HFFc6 (cell line): Measurements from ENCODE around the gene BSN. TPM values are rescaled to one million over a fixed set of nuclear protein-coding genes. Genes with fewer than 3 reads are reported as not detected.

Experiments used
- DNase-seq: peaks from one replicate; pipeline ENCODE4 v3.0.0-alpha.2; 2018
- H3K27ac Mint-ChIP-seq: 2 replicates; pipeline ENCODE4 v1.8.0; 2020; ENCODE audit warnings: mild to moderate bottlenecking, mixed read lengths
- H3K27me3 Mint-ChIP-seq: 2 replicates; pipeline ENCODE4 v1.8.0; 2021; ENCODE audit warnings: mild to moderate bottlenecking, moderate library complexity, mixed read lengths; ENCODE audit not compliant: insufficient read depth
- H3K36me3 Mint-ChIP-seq: 2 replicates; pipeline ENCODE4 v1.8.0; 2021; ENCODE audit warnings: low read depth, mixed read lengths
- H3K4me1 Mint-ChIP-seq: 2 replicates; pipeline ENCODE4 v1.8.0; 2020; ENCODE audit warnings: low read depth, mixed read lengths
- H3K4me3 Mint-ChIP-seq: 2 replicates; pipeline ENCODE4 v1.8.0; 2020; ENCODE audit warnings: mild to moderate bottlenecking, moderate library complexity, mixed read lengths
- H3K9me3 Mint-ChIP-seq: 2 replicates; pipeline ENCODE4 v1.8.0; 2020; ENCODE audit warnings: mild to moderate bottlenecking, mixed read lengths
- total RNA-seq, 6 experiments: library from RNA; stranded (reverse); fragmentation: NEBNext Ultra II Directional; extraction: Animal tissue kit (Norgen Biotek cat#: 25700); gene quantifications; 2 replicates in 1 of 6; 3 replicates in 5 of 6; pipeline ENCODE4 v1.2.3, GENCODE V29; 2021
- TF ChIP-seq, protein P1 (sequence below): fragments of 200-600 bp; sonication (generic); IDR thresholded peaks from 2 replicates; pipeline ENCODE4 v1.5.0; 2021; ENCODE audit warnings: antibody characterized with exemption, mild to moderate bottlenecking

BSN gene
- total RNA-seq, 6 experiments from 2014 or later: 0.02 to 0.14 (median 0.06) TPM

DNA sequence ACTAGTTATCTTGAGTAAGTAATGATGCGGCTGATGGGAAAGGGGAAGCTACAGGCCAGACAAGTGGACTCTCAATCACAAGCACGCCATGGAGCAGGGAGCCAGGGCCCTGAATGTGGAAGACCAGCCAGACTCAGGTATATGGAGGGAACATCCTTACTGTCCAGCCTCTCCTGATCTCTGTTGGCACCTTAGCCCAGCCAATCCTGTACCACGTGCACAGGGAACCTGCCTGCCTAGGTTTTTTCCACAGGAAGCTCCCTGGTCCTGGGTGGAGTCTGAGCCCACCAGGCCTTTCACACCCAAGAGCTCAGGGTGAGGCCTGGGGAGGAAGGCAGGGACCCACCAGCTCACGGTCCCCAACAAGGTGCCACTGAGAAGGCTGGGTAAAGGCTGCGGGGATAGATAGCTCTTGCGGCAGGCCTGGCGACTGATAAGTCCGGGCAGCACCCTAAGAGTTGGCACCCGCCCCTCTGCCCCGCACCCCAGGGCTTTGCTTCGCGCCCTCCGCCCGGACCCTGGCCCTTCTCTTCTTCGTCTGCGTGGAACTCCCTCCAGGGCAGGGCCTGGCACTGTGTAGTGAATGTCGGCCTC, 118.9 kb downstream of the BSN start:
- Mint-ChIP-seq H3K27me3 (no peaks in the 10 kb centered on the region), H3K36me3 (peaks cover 8% of the 10 kb centered on the region), H3K9me3 (no peaks in the 10 kb centered on the region), H3K4me1 (peaks cover 27% of the 10 kb centered on the region), H3K27ac (peak overlapping the region; percentile 99), H3K4me3 (peak overlapping the region; percentile 91)
- TF ChIP-seq, protein P1, sequence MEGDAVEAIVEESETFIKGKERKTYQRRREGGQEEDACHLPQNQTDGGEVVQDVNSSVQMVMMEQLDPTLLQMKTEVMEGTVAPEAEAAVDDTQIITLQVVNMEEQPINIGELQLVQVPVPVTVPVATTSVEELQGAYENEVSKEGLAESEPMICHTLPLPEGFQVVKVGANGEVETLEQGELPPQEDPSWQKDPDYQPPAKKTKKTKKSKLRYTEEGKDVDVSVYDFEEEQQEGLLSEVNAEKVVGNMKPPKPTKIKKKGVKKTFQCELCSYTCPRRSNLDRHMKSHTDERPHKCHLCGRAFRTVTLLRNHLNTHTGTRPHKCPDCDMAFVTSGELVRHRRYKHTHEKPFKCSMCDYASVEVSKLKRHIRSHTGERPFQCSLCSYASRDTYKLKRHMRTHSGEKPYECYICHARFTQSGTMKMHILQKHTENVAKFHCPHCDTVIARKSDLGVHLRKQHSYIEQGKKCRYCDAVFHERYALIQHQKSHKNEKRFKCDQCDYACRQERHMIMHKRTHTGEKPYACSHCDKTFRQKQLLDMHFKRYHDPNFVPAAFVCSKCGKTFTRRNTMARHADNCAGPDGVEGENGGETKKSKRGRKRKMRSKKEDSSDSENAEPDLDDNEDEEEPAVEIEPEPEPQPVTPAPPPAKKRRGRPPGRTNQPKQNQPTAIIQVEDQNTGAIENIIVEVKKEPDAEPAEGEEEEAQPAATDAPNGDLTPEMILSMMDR: no peak
- no peak for DNase-seq

DNA sequence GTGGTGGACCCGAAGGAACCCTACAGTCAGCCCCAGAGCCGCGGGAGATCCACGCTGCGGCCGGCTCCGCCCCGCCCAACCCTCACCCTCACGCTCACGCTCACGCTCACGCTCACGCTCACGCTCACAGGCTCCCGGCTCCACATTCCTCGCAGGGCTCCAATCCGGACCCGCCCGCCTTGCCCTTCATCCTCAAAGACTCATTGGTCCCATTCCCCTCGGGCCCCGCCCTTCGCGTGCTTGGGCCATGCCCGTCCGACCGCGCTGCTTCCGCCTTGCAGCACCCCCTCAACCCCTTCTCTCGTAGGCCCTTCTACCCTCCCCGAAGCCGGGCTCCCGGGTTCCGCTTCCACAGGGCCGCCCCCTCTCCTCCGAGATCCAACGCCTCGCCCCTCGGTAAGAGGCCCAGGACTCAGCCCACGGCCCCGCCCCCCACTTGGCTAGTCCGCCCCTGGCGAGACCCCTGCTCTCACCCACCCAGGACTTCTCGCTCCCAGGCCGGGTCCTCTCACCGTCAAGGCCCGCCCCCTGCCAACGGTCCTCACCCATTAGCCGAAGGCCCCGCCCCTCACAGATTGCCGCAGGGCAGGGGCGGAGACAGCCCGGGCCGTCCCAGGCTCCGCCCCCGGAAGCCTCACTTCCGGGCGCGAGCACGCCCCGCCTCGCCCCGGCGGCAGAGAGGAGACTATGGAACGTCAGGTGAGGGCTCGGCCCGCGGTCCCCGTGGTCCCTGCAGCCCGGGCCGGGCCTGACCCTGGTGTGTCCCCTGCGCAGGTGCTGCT, 119.6 kb downstream of the BSN start, which contains the start of gene APEH:
TSS of gene APEH (plus strand) at position 637 of the 782 bp plus-strand sequence. CDS start at position 688, 51 bp downstream.
- peak; percentile 98 for DNase-seq

DNA sequence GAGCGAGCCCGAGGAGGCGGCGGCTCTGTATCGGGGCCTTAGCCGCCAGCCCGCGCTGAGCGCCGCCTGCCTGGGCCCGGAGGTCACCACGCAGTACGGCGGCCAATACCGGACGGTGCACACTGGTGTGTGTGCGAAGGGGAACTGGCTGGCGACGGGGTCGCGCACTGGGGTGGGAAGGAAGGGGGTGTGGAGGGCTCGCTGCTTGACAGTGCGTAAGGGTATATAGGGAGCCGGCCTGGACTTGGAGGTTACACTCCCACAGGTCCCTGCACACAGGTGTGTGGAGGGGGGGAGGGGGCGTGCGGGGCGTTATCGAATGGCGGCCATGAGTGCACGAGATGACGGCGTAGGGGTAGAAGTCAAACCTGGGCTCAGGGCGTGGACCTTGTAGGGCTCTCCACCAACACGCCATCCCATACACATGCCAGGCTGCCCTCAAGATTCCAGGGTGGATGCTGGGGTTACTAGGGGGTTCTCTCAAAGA, 120.3 kb downstream of the BSN start:
- Mint-ChIP-seq H3K4me3 (peak overlapping the region; percentile 91), H3K27me3 (no peaks in the 10 kb centered on the region; the same call in 1 of the 2 replicates), H3K36me3 (peaks cover 11% of the 10 kb centered on the region), H3K27ac (peak overlapping the region; percentile 99), H3K4me1 (peaks cover 22% of the 10 kb centered on the region), H3K9me3 (no peaks in the 10 kb centered on the region)
- no peak for DNase-seq
- TF ChIP-seq, protein P1: peak; percentile 18; the same call in 1 of the 2 replicates

More for the DNA sequence above, 119.6 kb downstream of the BSN start, which contains the start of gene APEH:
- H3K9me3 Mint-ChIP-seq: no peaks in the 10 kb centered on the region
- peak within 1 kb of the TSS; percentile 91 for H3K4me3 Mint-ChIP-seq
- peak within 1 kb of the TSS; percentile 99 for H3K27ac Mint-ChIP-seq
- peaks cover 11% of the 10 kb centered on the region for H3K36me3 Mint-ChIP-seq
- peaks cover 25% of the 10 kb centered on the region for H3K4me1 Mint-ChIP-seq
- TF ChIP-seq, protein P1: no peak
- no peaks in the 10 kb centered on the region; the same call in 1 of the 2 replicates for H3K27me3 Mint-ChIP-seq

DNA sequence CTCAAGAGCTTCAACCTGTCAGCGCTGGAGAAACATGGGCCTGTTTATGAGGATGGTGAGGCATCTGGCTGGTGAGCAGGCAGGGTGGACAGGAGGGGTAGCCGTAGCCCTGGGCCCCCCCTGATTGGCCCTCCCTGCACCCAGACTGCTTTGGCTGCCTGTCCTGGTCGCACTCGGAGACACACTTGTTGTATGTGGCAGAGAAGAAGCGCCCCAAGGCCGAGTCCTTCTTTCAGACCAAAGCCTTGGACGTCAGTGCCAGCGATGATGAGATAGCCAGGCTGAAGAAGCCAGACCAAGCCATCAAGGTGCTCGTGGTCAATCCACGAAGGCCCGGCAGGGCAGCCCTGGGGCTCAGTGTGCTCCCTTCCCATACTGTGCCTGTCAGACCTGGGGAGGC, 121.6 kb downstream of the BSN start:
- peaks cover 22% of the 10 kb centered on the region for H3K4me1 Mint-ChIP-seq
- peaks cover 2% of the 10 kb centered on the region; the same call in 1 of the 2 replicates for H3K27me3 Mint-ChIP-seq
- no peaks in the 10 kb centered on the region for H3K9me3 Mint-ChIP-seq
- DNase-seq: no peak
- no peak overlapping the region for H3K27ac Mint-ChIP-seq
- no peak overlapping the region for H3K4me3 Mint-ChIP-seq
- H3K36me3 Mint-ChIP-seq: peaks cover 11% of the 10 kb centered on the region
- TF ChIP-seq, protein P1: no peak

DNA sequence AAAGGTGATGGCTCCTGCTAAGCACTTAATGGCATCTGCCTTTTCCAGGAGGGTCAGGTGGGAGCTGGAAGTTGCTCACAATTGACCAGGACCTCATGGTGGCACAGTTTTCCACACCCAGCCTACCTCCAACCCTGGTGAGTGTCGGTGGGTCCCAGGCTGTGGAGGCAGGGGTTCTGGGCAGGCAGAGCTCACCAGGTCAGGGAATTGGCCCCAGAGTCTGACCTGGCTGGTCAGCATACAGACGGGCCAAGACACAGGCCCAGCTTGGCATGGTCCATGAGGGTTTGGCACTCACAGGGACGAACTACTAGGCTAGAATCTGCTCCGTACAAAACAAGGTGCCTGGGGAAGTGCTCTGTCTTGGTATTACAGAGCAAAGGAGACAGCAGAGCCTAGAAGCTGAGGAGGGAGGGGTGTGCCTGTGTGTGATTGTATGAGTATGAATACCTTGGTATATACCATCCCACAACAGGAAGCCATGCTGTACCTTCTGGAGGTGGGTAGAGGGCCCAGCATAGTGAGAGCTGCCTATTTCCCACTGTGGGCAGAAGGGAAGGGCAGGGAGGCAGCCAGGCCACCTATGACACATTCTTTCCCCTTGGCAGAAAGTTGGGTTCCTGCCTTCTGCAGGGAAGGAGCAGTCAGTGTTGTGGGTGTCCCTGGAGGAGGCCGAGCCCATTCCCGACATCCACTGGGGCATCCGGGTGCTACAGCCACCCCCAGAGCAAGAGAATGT, 126.4 kb downstream of the BSN start:
- Mint-ChIP-seq H3K36me3 (peaks cover 16% of the 10 kb centered on the region), H3K27ac (no peak overlapping the region), H3K27me3 (peaks cover 2% of the 10 kb centered on the region; the same call in 1 of the 2 replicates), H3K9me3 (no peaks in the 10 kb centered on the region), H3K4me3 (no peak overlapping the region), H3K4me1 (no peaks in the 10 kb centered on the region; the same call in 1 of the 2 replicates)
- TF ChIP-seq, protein P1: no peak
- no peak for DNase-seq
